ENCODE results near the gene TDRD7.

GRCh38 chr9:97534185-97534584 lies 122.3 kb downstream of the TDRD7 start:
- TF ChIP-seq CTCF (IDR thresholded peaks at IDR 0.05), result no peak
- TF ChIP-seq EP300 (IDR thresholded peaks at IDR 0.05), result no peak
